Testis (tissue), 2 donors: ENCODE measurements around the gene CD300LF.

Experiments
- POLR2A ChIP-seq: fragments of 450-650 bp; IDR thresholded peaks from one replicate; pipeline ENCODE4 v1.6.1; 2017; ENCODE audit warnings: antibody characterized with exemption, mild to moderate bottlenecking, moderate library complexity
- TF ChIP-seq, protein P1 (sequence below), 3 experiments: fragments of 450-650 bp in 2 of 3; fragments of 200-600 bp in 1 of 3; sonication (generic) in 1 of 3; IDR thresholded peaks; one replicate each; pipeline ENCODE4 v1.5.1; 2016 to 2019; ENCODE audit warnings: antibody characterized with exemption in 3 of 3, mild to moderate bottlenecking in 2 of 3, moderate library complexity in 1 of 3

DNA sequence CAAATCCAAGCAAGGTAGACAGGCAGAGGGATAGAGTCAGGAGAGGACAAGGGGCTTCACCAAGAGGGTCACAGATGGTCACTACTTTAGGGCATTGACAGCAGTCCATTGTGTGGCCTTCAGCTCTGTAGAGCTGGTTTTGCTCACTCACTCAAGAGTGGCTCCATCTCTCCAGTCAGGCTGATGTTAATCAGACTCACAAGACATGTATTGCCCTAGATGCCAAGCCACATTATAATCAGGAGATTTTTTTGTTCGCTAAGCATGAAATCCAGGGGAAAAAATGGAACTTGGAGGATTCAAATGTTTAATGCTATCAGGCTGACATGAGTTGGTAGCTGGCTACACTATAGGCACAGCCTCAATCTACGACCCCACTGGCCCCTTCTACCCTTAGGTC lies 32.5 kb downstream of the CD300LF start:
- TF ChIP-seq, protein P1, sequence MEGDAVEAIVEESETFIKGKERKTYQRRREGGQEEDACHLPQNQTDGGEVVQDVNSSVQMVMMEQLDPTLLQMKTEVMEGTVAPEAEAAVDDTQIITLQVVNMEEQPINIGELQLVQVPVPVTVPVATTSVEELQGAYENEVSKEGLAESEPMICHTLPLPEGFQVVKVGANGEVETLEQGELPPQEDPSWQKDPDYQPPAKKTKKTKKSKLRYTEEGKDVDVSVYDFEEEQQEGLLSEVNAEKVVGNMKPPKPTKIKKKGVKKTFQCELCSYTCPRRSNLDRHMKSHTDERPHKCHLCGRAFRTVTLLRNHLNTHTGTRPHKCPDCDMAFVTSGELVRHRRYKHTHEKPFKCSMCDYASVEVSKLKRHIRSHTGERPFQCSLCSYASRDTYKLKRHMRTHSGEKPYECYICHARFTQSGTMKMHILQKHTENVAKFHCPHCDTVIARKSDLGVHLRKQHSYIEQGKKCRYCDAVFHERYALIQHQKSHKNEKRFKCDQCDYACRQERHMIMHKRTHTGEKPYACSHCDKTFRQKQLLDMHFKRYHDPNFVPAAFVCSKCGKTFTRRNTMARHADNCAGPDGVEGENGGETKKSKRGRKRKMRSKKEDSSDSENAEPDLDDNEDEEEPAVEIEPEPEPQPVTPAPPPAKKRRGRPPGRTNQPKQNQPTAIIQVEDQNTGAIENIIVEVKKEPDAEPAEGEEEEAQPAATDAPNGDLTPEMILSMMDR (IDR thresholded peaks at IDR 0.05), result no peak
- TF ChIP-seq POLR2A, result no peak
